NCI-H187 treated with DMSO at 0.1 percent for 48 hours (cell line): ENCODE data around the gene ADCY1.

Source experiments
- DNase-seq: peaks from one replicate; lab custom pipeline; 2025; lab: John Stamatoyannopoulos, UW

Gene ADCY1

GRCh38 chr7:45695249-45695995 is 121.3 kb downstream of the ADCY1 start:
- no peak for DNase-seq

DNA sequence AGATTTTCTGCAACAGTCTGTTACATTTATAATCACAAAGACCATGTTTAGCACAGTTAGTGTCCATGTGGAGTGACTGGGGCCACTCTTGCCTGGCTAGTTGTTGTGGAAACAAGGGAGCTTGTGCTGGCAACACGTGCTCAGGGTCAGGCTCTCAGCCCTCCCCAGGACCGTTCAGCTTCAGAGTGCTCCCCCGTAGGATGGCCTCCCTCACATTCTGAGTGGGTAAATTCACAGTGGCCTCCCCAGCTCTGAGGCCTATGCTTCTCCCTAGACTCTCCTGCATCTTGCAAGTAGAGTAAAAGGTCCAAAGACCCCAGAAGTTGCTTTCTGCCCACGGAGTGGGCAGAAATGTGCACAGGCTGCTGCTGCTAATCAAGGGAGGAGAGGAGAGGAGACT is 122.3 kb downstream of the ADCY1 start:
- no peak for DNase-seq

GRCh38 chr7:45697576-45698136 is 123.5 kb downstream of the ADCY1 start:
- no peak for DNase-seq

DNA sequence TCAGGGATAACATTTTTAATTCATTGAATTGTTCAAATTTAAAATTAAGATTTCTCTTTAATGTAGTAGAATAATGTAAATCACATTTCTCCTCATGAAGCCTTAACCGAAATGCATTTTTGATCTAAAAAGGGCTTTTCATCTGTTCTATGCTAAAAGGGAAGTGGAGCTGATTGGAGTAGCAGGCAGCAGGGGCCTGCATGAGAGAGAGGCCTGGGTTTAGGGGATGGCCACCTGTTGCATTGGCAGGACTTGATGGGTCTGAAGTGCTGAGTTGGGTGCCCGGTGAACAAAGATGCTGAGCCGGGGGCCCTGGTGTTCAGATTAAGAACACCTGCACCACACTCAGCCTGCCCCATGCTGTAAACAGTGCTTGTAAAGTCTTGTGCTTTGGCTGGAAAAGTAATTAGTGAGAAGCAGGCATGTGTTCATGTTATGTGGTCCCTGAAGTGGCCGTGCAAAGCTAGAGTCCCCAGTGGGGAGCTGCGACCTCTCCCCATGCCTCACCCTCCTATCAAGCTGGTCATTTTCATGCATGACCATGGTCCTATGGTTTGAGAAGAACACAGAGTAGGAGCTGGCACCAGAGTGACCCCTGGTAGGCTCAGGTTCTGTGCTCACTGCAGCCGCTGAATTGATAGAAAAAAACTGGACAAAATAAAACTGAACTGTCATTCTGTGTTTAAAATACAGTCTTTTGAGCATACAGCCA is 124.3 kb downstream of the ADCY1 start:
- no peak for DNase-seq

- no peak for DNase-seq
Observed at GRCh38 chr7:45699015-45699309, 124.8 kb downstream of the ADCY1 start.

GRCh38 chr7:45699726-45700390 is 125.7 kb downstream of the ADCY1 start:
- no peak for DNase-seq

DNA sequence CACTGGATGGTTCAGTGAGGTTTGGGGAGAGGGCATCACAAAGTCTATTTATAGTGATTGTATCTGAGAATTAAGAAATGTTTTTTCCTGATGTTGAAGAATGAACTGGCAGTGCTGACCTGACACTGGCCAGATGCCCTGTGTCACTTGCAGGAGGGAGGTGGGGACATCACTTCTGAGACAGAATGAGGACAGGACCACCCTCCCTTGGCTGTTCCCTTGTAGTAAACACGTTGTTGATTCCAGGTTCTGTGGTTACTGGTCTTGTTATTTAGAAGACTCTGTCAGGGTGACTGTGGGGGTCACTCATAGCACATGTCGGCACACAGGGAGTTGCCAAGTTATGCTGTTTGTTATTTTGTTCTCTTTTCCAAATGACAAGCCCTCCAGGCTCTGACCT is 126.4 kb downstream of the ADCY1 start:
- DNase-seq, result no peak

DNA sequence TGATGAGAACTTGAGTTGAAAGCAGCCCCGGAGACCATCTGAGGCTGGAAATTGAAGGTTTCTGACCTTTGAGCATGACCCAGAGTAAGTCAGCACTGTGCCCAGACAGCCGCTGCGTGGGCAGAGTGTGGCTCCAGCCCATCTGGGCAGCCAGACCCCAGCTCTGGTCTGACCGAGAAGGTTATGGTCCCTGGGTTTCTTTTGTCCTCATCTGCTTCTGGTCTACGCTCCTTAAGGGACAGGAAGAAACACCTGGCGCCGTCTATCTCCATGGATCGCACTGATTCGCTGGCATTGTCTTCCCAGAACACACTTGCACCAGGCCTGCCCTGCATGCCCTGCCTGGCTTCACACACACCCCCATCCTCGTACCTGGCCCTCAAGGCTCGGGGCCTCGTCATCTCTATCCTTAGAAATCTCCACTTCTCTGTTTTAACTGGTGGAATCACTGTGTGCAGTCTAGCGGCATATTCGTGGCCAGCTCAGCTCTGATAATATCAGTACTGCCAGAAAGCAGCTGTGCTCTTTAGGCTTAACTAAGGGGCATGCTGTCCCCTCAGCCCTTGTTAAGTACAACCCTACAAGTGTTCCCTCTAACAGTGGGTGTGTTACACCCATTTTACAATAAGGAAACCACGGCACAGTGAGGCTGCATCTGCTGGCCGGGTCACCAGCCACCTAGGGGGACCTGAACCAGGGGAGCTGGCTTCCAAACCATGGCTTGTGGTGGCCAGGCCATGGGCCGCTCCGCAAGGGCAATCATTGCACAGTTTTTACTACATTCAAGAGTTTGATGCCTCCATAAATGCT is 127.7 kb downstream of the ADCY1 start:
- no peak for DNase-seq

DNA sequence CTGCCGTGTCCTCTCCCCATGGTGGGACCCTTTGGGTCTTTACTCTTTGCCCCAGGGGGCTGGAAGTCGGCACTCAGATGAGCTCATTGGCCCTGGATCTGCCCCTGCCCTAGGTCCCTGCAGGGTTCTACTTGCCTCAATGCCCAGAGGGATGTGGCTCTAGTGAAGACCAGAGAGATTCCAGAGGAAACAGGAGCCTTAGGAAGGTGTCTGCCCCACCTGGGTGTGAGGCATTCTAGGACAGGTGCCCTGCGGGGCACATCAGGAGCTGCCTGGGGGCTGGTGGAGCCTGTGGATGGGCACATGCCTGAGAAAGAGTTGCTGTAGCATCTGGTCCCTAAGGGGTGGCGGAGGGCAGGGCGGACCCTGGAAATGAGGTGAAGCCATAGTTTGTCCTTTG is 128.6 kb downstream of the ADCY1 start:
- DNase-seq, result no peak

- DNase-seq, result no peak
Observed at GRCh38 chr7:45703373-45703821, 129.2 kb downstream of the ADCY1 start.

GRCh38 chr7:45703911-45704682 is 129.9 kb downstream of the ADCY1 start:
- DNase-seq, result no peak

- DNase-seq, result no peak
Observed at GRCh38 chr7:45704683-45705016, 130.5 kb downstream of the ADCY1 start.

DNA sequence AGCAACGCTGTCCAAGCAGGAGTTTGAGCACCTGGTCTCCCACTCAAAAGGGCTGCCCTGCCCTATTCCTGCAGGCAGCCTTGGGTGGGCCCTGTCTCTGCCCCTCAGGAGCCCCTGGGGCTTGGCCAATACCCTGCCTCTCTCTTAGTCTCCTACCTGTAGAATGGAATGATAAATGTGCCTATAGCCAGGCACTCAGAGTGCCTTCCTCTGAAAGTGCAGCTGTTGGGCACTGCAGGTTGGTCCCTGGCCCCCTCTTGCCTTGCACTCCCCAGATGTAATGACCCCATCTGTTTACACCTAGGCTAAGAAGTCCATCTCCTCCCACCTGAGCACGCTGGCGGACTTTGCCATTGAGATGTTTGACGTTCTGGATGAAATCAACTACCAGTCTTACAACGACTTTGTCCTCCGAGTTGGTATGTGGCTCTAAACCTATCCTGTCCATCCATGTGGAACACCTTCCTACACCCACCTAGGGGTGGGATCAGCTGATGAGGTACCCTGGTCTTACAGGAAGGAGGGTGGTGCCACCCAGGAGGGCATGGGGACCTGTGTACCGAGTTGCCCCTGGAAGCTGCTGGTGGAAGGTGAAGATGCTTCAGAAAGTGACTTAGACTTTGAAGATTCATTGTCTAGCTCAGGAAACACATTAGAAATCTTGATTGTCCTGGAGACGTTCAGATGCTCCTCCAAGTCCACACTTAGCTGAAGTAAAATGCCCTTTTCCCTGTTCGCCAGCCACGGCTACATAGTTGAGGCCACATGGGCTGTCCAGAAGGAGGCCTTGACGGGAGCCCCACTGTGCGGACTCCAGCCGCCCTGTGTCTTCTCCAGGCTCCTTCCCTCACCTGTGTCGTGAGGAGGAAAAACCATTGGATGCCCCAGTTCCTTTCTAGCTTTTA is 134.1 kb downstream of the ADCY1 start:
- DNase-seq, result no peak

DNA sequence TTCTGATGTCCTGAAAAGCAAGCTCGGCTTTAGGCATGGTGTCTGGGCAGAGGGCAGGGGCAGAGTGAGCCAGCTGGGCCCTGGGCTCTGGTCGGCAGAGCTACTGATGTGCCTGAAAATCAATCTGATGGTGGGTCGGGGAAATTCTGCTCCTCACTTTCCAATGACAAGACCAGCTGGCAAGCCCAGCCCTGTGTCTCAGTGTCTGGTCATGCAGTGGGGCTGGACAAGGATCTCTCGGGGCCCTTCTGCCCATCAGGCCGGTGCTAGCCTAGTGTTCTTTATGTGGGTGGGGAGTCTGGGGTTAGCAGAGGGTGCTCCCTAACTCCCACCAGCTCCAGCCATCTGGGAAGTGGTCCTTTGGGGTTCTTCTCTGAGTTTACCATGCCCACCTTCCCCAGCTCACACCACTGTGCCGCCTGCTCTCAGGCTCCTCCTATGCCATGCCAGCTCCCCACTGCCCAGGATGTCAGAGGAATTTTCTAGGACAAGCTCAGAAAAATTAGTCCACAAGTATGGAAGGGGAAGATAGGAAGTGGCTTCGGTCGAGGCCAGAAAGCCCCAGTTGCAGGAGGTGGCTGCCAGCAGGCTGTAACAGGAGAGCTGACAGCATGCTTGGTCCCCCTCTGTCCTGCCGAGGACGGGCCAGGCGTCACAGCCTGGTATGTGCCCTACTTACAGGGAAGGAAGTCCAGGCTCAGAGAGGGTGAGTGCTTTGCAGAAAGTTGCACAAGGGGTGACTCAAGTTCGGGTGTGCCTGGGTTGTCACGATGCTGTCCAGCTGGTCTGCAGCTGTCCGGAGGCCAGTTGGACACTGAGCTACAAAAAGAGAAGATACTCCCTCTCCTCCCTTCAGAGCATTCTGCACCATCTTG is 135.2 kb downstream of the ADCY1 start:
- DNase-seq, result no peak

DNA sequence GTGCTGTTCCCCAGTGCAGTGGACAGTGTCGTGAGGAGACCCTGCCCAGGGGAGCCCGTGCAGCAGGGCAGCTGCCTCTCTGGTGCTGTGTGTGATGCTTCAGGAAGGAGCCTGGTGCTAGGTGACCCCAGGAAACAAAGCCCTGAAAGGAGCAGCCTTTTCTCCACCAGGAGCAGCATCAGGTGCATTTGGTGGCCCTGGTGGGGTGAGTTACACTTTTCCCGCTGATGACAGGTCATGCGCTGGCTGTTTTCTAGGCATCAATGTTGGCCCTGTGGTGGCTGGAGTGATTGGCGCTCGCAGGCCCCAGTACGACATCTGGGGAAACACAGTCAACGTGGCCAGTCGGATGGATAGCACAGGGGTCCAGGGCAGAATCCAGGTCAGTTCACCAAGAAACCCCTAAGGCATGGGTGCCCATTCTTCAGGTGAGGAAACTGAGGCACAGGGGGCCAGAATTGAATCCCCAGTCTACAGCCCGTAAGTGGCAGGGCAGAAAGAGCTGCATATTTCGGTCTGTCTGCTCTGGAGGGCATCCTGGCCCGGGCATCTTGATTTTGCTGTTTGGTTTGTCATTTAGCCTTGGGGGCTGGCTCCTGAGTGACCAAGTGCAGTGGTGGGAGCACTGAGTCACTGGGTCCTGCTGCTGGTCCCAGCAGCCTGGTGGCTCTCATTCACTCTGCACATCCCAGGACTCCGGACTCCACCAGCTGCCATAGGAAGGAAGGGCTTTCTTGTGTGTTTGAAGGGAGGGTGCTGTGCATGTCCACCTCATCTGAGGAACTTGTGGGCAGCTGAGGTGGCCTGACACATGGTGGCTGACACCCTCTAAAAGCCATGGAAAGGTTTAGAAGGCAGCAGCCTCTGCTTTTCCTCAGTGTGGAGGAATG is 136.3 kb downstream of the ADCY1 start:
- DNase-seq, result no peak

GRCh38 chr7:45711161-45711490 is 137.0 kb downstream of the ADCY1 start:
- no peak for DNase-seq

GRCh38 chr7:45712057-45712689 is 138.0 kb downstream of the ADCY1 start:
- no peak for DNase-seq
